Measurements from ENCODE around the gene CFAP161.

CFAP161 gene, protein sequence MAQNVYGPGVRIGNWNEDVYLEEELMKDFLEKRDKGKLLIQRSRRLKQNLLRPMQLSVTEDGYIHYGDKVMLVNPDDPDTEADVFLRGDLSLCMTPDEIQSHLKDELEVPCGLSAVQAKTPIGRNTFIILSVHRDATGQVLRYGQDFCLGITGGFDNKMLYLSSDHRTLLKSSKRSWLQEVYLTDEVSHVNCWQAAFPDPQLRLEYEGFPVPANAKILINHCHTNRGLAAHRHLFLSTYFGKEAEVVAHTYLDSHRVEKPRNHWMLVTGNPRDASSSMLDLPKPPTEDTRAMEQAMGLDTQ

DNA sequence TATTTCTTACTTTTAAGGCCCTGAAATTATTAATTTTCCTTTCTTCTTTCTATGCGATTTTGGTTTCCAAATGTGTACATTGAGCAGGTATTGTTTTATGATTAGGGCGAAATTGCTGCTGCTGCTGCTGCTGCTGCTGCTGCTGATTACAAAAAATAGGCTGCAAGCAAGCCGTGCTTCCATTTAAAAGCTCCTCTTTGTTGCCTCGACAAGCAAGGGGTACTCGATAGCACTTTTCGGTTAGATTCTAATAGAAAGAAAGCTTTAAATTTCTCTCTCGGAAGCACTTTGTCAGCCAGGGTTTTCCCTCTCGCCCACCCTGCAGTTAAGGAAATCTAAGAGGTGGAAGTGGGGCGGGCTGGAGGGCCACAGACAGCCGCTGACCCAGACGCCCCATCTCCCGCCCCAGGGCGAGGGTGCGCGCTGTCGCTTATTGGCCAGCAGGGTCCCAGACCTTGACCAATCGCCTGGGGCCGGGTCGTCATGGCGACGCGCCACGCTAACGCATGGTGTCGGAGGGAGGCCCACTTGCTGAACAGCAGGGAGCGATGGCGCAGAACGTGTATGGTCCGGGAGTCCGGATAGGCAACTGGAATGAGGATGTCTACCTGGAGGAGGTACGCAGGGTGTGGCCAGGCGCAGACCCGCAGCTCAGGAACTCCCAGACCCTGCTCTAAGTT lies at the start of gene CFAP161:
CFAP161 (plus strand) TSS at position 489 of the 680 bp plus-strand sequence; CDS start at position 549, 60 bp downstream.
- DNase-seq = peak; percentile 27 to 37

DNA sequence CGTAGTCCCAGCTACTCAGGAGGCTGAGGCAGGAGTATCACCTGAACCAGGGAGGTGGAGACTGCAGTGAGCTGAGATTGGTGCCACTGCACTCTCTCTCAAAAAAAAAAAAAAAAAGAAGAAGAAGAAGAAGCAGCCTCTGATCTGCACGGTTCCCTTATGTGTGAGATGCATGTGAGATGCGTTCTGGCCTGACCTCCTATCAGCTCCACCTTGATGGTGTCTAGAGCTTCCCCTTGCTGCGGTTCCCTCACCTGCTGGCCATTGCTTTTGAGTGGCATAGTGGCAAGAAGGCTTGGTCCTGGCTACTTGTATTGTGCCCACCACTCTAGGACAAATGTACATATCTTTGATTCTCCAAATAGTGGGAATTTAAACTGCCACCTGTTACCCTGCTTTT lies 49.4 kb upstream of the CFAP161 start:
- DNase-seq = no peak

GRCh38 chr15:81085213-81085612 lies 48.9 kb upstream of the CFAP161 start:
- no peak for DNase-seq

- DNase-seq = no peak
Measured at GRCh38 chr15:81085898-81086297, 48.2 kb upstream of the CFAP161 start.

DNA sequence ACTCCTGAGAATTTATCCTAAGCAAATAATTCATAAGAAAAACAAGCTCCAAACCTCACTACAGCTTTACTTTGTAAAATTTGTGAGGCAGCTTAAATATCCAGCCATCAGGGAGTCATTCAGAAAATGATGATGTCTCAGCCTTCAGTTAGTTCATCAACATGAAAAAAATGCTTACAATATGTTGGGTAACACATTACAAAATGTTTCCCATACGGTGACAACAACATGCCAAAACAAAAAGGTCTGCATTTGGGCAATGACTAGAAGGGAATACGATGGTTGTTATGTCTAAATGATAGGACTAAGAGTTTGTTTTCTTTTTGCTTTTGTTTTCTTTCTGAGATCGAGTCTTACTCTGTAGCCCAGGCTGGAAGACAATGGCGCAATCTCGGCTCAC lies 47.0 kb upstream of the CFAP161 start:
- peak; percentile 30 to 34 for DNase-seq

GRCh38 chr15:81087694-81088093 lies 46.4 kb upstream of the CFAP161 start:
- no peak for DNase-seq

GRCh38 chr15:81088470-81089013 lies 45.5 kb upstream of the CFAP161 start:
- no peak for DNase-seq

- DNase-seq = peak in 1 of 2 donors; percentile 18
Measured at GRCh38 chr15:81091889-81092558, 42.0 kb upstream of the CFAP161 start.

DNA sequence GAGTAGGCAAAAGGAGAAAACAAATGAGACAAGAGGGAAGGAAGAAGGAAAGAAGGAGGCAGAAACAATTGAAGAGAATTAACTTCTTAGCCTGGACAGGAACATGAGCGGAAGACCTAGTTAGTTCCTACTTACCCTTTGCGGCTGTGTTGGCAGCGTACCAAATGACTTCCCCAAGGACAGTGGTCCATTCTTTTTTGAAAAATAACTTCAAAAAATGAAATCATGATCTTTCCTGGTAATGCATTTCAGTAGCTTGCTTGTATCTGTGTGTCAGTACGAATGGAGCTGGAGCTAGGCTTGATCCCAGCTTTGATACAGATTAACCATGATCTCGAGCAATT lies 41.5 kb upstream of the CFAP161 start:
- DNase-seq = peak in 1 of 2 donors; percentile 28

- DNase-seq = no peak
Measured at GRCh38 chr15:81093961-81094360, 40.1 kb upstream of the CFAP161 start.

- no peak for DNase-seq
Measured at GRCh38 chr15:81095690-81096365, 38.2 kb upstream of the CFAP161 start.

DNA sequence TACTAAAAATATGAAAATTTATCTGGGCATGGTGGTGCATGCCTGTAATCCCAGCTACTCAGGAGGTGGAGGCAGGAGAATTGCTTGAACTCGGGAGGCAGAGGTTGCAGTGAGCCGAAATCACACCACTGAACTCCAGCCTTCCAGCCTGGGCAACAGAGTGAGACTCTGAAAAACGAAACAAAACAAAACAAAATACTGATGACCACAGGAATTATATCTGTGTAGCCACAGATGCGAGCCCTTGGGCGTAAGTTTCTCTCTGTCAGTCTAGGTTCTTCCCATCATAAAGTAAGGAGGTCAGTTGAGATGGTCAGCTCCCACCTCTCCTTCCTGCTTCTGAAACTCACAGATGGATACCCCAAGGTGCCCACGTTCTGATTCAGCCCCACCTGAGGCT lies 37.7 kb upstream of the CFAP161 start:
- DNase-seq = no peak

DNA sequence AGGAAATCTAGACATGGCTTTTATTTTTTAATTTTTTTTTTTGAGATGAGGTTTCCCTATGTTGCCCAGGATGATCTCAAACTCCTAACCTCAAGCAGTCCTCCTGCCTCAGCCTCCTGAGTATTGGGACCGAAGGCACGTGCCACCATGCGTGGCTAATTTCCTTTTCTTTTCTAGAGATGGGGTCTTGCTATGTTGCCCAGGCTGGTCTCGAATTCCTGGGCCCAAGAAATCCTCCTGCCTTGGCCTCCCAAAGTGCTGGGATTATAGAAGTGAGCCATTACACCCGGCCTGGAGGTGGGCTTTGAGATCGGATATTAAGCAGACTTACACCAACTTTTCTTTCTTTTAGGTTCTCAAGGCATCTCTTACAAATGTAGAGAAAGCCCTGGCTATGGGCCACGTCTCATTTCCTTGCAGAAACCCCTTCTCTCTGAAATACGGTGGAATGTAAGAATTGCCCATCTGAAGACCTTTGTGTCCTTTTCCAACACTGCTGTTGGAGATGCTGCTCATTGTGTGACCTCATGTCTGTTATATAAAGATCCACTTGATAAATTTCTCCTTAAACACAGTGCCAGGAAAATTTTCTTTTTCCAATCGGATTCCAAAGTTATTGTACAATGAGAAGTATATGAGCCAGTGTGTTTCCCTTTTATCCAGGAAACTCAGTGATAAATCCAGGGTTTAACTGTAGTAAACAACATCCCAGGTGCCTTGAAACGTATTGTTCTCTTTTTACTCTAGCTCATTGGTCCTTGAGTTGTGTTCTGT lies 36.8 kb upstream of the CFAP161 start:
- no peak for DNase-seq

GRCh38 chr15:81097890-81098280 lies 36.2 kb upstream of the CFAP161 start:
- DNase-seq = no peak

GRCh38 chr15:81098349-81098748 lies 35.7 kb upstream of the CFAP161 start:
- no peak for DNase-seq

- DNase-seq = peak; percentile 96 to 98
Measured at GRCh38 chr15:81098861-81099651, 35.0 kb upstream of the CFAP161 start.

- no peak for DNase-seq
Measured at GRCh38 chr15:81101894-81102815, 31.9 kb upstream of the CFAP161 start.

- DNase-seq = no peak
Measured at GRCh38 chr15:81103857-81104256, 30.2 kb upstream of the CFAP161 start.

DNA sequence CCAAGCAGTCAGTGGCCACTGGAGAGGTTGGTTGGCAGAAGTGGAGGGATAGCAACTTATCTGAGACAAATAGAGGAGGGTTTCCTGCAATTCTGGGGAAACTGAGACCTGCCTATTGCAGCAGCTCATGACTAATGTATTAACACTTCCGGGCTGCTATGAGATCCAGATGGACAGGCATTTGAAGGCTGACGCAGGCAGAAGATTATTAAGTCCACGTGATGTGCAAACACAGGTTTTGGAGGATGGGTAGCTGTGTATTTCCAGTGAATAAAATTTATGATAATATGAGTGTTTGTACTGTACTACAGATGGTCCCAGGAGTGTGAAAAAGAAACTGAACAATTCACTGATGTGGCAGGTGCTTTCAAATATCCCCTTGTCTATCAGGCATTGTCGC lies 28.5 kb upstream of the CFAP161 start:
- DNase-seq = no peak

GRCh38 chr15:81106560-81106959 lies 27.5 kb upstream of the CFAP161 start:
- DNase-seq = peak; percentile 57 to 91
